HG03159 (cell line): ENCODE measurements around the gene MSI1.

Experiments
- ATAC-seq: cut with Tn5 transposase; IDR thresholded peaks from one replicate; pipeline ENCODE4 v1.9.1; 2021; ENCODE audit warnings: mild to moderate bottlenecking, moderate library complexity; ENCODE audit not compliant: unreplicated experiment

MSI1 gene

DNA sequence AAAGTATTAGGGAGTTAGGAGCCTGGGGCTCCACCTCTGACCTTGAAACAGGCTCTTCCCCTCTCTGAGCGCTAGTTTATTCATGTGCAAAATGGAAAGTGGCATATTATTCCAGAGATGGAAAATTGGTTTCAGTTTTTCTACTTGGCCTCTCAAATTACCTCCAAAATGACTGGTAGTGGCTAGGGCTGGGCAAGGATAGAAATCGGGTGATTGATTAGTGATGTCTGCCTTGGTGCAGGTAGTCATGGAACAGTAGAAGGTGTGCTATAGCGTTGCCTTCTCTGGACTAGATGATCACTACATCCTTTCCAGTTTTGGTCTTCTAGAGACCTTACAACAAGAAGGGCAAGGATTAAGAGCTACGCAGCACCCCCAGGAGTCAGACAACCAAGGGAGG is 8.6 kb upstream of the MSI1 start:
- ATAC-seq, result no peak

- ATAC-seq, result no peak
Measured at GRCh38 chr12:120376934-120377572, 8.1 kb upstream of the MSI1 start.

DNA sequence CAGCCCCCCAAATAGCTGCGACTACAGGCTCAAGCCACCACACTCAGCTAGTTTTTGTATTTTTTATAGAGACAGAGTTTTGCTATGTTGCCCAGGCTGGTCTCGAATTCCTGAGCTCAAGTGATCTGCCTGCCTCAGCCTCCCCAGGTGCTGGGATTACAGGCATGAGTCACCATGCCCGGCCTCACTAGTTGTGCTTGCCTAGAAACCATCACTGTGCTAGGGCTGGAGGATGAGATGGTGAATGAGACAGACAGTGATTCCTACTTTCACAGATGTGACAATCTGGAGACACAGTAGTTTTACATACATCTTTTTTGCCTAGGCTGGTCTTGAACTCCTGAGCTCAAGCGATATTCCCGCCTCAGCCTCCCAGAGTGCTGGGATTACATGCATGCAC is 7.5 kb upstream of the MSI1 start:
- no peak for ATAC-seq

- no peak for ATAC-seq
Measured at GRCh38 chr12:120376009-120376408, 7.0 kb upstream of the MSI1 start.

GRCh38 chr12:120373683-120374082 is 4.7 kb upstream of the MSI1 start:
- no peak for ATAC-seq

- ATAC-seq, result no peak
Measured at GRCh38 chr12:120370343-120371243, 1.6 kb upstream of the MSI1 start.

GRCh38 chr12:120369603-120370342 is 809 bp upstream of the MSI1 start:
- ATAC-seq, result no peak

- ATAC-seq, result no peak
Measured at GRCh38 chr12:120367924-120368788, 808 bp downstream of the MSI1 start.

DNA sequence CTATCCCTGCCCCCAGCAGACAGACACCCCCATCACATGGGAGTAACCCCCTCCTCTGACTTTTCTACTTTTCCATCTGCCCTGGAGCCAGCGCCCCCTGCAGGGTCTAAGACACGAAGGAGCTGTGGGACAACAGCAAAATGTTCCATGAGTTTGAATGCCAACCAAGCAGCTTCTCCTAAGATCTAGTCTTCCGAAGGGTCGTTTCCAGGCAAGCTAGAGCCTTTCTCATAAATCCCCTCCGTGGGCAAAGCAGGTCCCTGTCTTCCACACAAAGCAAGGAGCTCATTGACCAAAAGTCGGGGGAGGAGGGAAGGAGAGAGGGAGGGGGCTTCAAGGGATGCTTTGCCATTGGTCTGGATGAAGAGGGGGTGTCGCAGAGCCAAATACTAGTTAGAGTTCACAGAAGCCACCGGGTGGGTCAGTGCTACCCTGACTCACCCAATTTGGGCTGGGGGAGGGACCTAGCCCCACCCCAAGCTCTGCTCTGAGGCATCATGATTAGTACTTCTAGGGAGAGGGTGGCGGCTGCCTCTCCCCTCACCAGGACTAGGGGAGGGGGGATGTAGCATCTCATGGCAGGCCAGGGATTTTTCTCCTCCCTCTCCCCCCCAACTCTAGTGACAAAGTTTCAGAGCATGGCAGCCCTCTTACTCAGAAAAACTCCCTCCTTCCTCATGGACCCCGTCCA is 1.6 kb downstream of the MSI1 start:
- no peak for ATAC-seq

DNA sequence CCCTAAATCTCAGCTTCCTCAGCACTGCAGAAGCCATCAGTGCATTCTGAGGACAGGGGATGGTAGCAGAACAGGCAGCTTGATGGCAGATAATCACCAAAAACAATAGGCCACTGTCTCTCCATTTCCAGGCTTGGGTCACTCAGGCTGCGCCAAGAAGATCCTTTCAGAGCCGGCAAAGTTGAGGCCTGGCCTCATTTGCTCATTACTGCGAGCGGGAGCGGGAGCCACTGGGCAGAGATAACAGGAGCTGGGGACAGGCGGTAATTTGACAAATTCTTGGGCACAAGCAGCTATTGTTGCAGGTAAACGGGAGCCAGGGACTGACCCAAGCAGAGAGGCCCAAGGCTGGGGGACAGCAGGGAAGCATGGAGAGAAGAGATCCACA is 2.1 kb downstream of the MSI1 start:
- ATAC-seq, result no peak

- ATAC-seq, result no peak
Measured at GRCh38 chr12:120366341-120366705, 2.6 kb downstream of the MSI1 start.

- ATAC-seq, result no peak
Measured at GRCh38 chr12:120365675-120366340, 3.2 kb downstream of the MSI1 start.

DNA sequence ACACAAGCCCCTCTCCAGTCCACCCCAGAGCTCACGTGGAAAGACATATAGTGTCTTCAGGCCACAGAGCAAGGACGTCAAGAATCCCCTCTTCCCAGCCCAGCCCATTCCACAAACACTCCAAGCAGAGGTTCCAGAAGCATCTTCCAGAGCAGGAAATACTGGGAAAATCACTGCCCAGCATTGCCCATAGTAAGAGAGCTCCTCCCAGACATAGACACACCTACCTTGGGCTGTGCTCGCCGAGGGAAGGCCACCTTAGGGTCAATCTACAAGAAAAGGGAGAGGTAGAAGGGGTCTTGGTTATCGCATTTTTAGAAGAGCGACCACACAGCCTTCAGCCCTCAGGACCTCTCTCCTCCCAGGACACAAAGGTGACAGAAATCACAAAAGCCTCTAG is 4.5 kb downstream of the MSI1 start:
- ATAC-seq, result no peak

DNA sequence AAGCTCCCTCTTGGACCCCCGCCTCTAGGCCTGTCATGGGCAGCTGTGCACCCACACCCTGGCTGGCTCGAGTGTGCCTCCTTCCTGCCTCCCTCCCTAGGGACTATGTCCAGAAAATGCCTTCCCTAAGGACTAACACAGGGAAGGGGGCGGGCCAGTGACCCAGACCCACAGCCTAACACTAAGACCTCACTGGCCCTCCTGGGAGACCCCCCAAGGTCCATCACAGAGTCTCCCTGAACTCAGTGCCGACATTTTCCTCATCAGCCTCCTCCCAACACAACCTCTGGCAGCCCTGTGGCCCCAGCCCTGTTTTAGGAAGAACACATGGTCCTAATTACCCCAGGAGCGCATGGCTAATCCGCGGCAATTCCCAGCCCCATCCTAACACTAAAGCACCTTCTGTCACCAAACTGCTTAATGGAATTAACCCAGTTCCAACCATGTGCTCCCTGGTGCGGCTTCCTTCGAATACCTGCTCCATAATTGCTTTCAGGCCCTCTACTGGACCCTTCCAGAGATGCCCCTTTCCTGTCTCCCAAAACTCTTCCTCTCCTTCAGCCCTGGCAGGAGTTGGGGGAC is 5.6 kb downstream of the MSI1 start:
- ATAC-seq, result no peak

GRCh38 chr12:120362516-120363273 is 6.3 kb downstream of the MSI1 start:
- ATAC-seq, result no peak

DNA sequence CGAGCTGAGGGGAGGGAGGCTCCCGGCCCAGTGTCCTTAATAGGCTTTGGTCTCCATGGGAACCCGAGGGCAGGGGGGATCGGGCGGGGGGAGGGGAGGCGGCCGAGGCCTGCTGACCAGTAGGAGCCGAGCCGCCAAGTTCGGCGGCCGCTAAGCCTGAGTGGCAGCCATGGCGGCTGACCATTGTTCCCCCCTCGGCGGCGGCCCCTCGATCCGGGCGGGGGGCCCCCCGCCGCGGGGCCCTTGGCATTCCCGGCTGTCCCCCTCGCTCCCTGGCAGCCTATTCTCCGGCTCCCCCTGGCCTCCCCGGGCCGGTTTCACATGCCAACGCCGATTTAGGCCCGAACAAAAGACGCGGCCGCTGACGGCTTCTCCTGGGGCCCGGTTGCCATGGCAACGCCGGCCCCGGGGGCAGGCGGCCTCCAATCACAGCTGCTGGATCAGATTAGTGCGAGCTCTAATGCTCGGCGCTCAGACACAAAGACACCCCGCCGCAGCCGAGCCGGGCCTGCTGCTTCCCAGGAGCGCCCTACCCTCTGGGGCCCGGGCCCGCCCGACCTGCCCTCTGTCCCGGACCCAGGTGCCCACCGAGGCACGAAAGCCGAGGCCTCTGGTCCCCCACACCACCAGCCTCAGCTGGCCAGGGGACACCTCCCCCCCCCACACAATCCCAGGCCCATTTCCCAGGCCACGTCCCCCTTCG is 7.3 kb downstream of the MSI1 start:
- no peak for ATAC-seq

DNA sequence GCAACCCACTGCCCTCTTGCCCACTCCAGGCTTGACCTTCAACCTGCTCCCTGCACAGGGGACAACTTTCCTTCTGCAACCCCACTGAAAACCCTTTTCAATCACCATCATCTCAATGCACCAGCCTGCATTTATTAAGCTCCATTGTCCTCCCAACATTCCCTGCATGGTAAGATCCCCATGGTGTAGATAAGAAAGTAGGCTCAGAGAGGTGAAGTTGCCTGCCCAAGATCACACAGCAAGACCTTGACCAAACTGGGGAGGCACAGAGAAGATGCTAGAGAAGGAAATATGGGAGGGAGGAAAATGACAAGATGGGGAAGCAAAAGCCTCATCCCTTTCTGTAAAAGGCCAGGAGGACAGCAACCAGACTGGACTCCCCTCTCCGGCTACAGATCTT is 9.8 kb downstream of the MSI1 start:
- no peak for ATAC-seq
